HUDEP-2 (cell line): ENCODE results near the gene HOXA7.

ENCODE experiments used
- DNase-seq, 76 experiments: peaks; one replicate each; lab custom pipeline; 2025; ENCODE audit not compliant: unreplicated experiment in 76 of 76; lab: John Stamatoyannopoulos, UW

HOXA7 gene

GRCh38 chr7:27124096-27124901 lies 32.2 kb downstream of the HOXA7 start:
- no peak for DNase-seq

DNA sequence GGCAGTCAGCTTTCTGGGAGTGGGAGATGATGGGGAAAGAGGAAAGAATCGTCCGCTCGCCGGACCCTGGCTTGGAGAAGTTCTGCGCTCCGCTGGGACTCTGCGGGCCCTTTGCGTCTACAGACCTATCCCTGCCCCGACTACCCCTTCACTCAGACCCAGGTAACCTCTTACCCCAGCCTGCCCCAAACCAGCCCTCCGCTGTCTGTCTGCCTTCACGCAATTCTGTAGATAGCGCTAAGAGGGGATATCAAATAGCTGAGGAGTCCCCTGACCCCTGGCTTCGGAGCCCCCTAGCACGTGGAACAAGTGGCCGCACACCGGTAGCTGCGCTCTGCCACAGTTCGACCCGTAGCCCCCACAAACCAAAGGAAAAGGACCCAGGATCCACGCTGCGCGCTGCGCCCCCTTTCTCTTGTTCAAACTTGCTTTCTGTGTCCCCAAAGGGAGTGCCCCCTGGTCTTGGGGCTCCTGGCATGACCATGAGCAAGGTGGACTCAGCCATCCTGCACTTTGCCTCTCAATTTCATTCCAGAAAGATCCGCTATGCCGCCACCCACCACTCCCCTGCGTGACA lies 32.9 kb downstream of the HOXA7 start:
- no peak for DNase-seq

- DNase-seq, result no peak
Observed at GRCh38 chr7:27123007-27123476, 33.4 kb downstream of the HOXA7 start.

- DNase-seq, result no peak
Observed at GRCh38 chr7:27122077-27122910, 34.2 kb downstream of the HOXA7 start.

DNA sequence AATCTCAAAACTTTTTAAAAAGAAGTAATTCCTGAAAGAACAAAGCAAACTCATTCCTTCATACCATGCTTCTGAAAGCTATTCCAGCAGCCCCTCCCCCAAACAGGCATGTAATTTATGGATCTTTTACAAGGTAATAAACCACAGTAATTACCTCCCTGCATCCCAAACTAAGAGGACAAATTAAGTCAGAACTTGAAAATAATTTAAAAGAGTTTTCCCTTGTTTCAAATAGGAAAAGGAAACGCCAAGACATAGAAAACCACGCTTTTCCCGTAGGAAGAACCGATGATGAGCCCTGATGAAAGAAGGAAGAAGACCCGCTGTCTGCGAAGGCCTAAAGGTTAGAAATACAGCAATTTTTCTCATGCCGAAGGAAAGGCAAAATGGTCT lies 34.8 kb downstream of the HOXA7 start:
- no peak for DNase-seq

- no peak for DNase-seq
Observed at GRCh38 chr7:27119412-27119911, 37.0 kb downstream of the HOXA7 start.

DNA sequence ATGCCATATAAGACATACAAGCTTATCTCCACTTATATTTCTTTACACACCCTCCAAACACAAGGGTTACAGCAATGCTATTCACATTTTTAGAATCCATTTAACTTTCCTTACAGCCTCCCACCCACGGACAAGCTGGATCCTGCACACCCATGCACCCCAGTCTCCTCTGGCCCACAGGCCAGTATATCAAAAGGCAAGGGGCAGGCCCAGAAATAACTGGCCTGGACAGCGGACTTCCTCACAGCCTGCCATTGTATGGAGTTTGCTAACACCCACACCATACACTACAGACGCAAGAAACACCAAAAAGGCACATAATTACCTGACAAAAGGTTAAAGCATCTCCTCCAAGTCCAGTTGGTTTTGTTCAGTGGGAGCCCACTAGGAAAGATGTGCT lies 37.9 kb downstream of the HOXA7 start:
- DNase-seq, result no peak

- no peak for DNase-seq
Observed at GRCh38 chr7:27117887-27118491, 38.5 kb downstream of the HOXA7 start.

GRCh38 chr7:27116962-27117886 lies 39.3 kb downstream of the HOXA7 start:
- no peak for DNase-seq

- DNase-seq, result no peak
Observed at GRCh38 chr7:27116031-27116961, 40.2 kb downstream of the HOXA7 start.

GRCh38 chr7:27115221-27116026 lies 41.1 kb downstream of the HOXA7 start:
- no peak for DNase-seq

DNA sequence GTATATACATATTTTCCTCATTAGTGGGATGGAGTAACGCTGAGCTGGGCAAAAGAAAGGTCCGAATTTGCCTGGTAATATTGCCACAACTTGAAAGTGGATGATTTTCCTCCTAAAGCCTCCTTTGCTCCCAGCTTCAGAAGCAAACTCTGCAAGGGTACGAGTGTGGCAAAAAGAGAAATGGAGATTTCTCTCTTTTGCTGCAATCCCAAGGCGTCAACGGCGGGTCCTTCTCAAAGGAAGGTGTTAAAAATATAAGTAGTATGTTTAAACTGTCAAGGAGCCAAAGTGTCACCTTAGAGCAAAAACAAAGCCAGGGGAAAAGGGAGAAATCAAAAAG lies 41.6 kb downstream of the HOXA7 start:
- DNase-seq, result no peak

GRCh38 chr7:27113991-27114769 lies 42.3 kb downstream of the HOXA7 start:
- no peak for DNase-seq

DNA sequence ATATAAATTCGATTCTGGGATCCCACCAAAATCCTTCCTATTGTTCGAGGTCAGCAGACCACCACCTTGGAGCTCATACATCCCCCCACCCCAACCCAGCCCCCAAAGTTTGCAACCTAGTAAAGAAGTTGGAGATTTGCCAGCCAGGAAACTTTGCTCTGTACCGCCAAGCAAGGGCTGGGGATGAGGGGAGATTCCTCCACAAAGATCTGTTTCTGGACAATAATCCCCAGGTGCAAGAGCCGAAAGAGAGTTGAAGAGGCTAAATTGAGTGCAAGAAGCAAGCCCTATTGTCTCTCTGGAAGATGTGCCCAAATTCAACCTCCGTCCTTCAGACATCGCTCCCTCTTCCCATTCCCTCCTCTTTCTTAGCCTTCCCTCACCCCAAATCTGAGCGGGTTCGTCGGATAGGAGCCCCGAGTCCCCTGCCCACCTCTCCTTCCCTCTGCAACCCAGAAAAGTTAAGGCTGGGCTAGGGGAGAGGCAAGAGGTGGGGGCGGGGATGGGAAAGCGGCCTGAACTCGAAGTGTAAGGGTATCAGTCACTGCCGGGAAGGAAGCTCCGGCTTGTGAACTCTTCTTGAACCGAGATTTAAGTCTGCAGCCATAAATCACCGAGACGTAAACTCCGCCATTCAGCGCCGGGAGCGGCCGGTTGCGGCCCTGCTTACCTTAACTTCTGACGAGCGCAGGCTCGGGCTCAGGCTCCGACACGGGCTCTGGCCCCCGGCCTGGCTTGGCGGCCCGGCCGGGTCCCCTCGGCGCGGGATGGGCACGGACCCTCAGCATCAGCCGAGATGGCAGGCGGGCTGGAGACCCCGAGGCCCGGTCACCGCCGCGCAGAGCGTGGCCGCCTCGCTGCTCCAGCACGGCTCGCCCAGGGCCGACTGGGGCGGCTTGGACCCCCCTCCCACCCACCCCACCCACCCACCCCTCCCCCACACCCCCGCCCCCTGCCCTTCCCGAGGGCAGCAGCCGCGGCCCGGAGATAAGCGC lies 43.2 kb downstream of the HOXA7 start:
- no peak for DNase-seq

- DNase-seq, result no peak
Observed at GRCh38 chr7:27112361-27112760, 44.1 kb downstream of the HOXA7 start.

- DNase-seq, result no peak
Observed at GRCh38 chr7:27111751-27112277, 44.7 kb downstream of the HOXA7 start.
